ENCODE results near the gene CLMN. TPM values are rescaled to one million over a fixed set of nuclear protein-coding genes. Genes with fewer than 3 reads are reported as not detected.

CLMN gene
- total and polyA plus RNA-seq, 2 experiments from 2014 or later, result 0.11 to 0.53 TPM

DNA sequence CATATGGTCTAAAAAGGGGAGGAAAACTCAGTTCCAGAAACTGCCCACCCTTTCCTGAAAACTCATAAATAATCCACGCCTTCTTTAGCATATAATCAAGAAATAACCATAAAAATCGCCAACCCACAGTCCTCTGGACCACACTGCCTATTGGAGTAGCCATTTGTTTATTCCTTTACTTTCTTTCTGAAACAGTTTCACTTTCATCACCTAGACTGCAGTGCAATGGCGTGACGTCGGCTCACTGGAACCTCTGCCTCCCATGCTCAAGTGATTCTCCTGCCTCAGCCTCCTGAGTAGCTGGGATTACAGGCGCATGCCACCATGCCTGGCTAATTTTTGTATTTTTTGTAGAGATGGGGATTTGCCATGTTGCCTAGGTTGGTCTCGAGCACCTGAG, 44.2 kb downstream of the CLMN start:
- TF ChIP-seq EZH2 (IDR thresholded peaks at IDR 0.05; ENCODE audit: insufficient read depth, poor library complexity, severe bottlenecking) (no peak), EZH2phosphoT487 (IDR thresholded peaks at IDR 0.05; ENCODE audit: insufficient read depth, low read depth) (no peak)
- DNase-seq, result no peak
- no peaks in the 10 kb centered on the region for H3K9me2 ChIP-seq (ENCODE audit: insufficient read depth)
- WGBS, 2 experiments (ENCODE audit: low coverage in 1 of 2, low lambda C conversion rate in 2 of 2, missing lambda C conversion rate in 2 of 2), result 71 to 80% methylated on average over 7 of the region's 7 CpGs
- H3K9ac ChIP-seq, result no peak overlapping the region
- H3K4me3 ChIP-seq, result no peak overlapping the region
- H3K79me2 ChIP-seq (ENCODE audit: insufficient read depth), result no peaks in the 10 kb centered on the region
- H3K27me3 ChIP-seq (replicated peaks; ENCODE audit: insufficient read depth), result no peaks in the 10 kb centered on the region; the same call in 1 of the 2 replicates
- H3K9me3 ChIP-seq (ENCODE audit: low read depth), result no peaks in the 10 kb centered on the region
- no peaks in the 10 kb centered on the region for H3F3A ChIP-seq (ENCODE audit: insufficient read depth)
- H3K27ac ChIP-seq, result no peak overlapping the region
- H3K36me3 ChIP-seq (ENCODE audit: low read depth), result no peaks in the 10 kb centered on the region
- no peak overlapping the region for H3K4me2 ChIP-seq (ENCODE audit: unreplicated experiment)
- no peak overlapping the region for H2AFZ ChIP-seq
- H3K4me1 ChIP-seq (ENCODE audit: insufficient read depth), result no peaks in the 10 kb centered on the region
- in situ Hi-C loops (cut with MboI), result no loop called here
- H4K20me1 ChIP-seq (ENCODE audit: insufficient read depth), result no peaks in the 10 kb centered on the region

DNA sequence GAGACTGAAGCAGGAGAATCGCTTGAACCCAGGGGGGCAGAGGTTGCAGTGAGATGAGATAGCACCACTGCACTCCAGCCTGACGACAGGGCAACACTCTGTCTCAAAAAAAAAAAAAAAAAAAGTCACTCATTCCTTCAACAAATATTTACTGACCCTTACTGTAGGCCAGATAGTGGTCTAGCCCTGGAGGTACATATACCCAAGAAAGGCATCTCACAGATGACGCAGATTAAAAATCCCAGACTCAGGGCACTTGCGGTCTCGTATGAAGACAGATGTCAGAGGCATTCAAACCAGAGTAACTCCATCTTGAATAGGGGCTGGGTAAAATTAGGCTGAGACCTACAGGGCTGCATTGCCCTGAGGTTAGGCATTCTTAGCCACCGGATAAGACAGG, 44.8 kb downstream of the CLMN start:
- TF ChIP-seq EZH2phosphoT487 (IDR thresholded peaks at IDR 0.05; ENCODE audit: insufficient read depth, low read depth) (no peak), EZH2 (IDR thresholded peaks at IDR 0.05; ENCODE audit: insufficient read depth, poor library complexity, severe bottlenecking) (no peak)
- Histone ChIP-seq H3K9me3 (ENCODE audit: low read depth) (no peaks in the 10 kb centered on the region), H3K4me2 (ENCODE audit: unreplicated experiment) (no peak overlapping the region), H3K79me2 (ENCODE audit: insufficient read depth) (no peaks in the 10 kb centered on the region), H3K36me3 (ENCODE audit: low read depth) (no peaks in the 10 kb centered on the region), H3K9ac (no peak overlapping the region), H3K4me3 (no peak overlapping the region), H3F3A (ENCODE audit: insufficient read depth) (no peaks in the 10 kb centered on the region), H3K27me3 (replicated peaks; ENCODE audit: insufficient read depth) (no peaks in the 10 kb centered on the region; the same call in 1 of the 2 replicates), H3K27ac (no peak overlapping the region), H3K9me2 (ENCODE audit: insufficient read depth) (no peaks in the 10 kb centered on the region), H4K20me1 (ENCODE audit: insufficient read depth) (no peaks in the 10 kb centered on the region), H3K4me1 (ENCODE audit: insufficient read depth) (no peaks in the 10 kb centered on the region), H2AFZ (no peak overlapping the region)
- DNase-seq, result no peak
- 76 to 82% methylated on average over 6 of the region's 6 CpGs for WGBS, 2 experiments (ENCODE audit: low coverage in 1 of 2, low lambda C conversion rate in 2 of 2, missing lambda C conversion rate in 2 of 2)
- in situ Hi-C loops (cut with MboI), result no loop called here

DNA sequence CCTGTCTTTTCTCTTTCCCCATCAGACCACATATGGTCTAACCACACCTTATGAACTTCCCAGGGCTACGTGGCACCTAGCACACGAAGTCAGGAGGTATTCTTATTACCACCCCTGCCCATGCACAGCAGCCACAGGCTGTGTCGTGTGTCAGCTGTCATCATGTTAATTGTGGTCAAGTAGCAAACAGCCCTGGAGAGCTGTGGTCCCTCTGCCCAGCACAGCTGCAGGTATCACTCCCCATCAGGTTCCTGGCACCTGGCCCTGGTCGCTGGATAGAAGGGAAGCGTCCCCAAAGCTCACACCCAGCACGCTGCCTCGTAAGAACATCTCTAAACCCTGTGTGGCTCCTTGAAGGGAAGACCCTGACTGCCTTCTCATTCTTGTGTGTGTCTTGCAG, 45.4 kb downstream of the CLMN start:
- Histone ChIP-seq H3F3A (ENCODE audit: insufficient read depth) (no peaks in the 10 kb centered on the region), H3K79me2 (ENCODE audit: insufficient read depth) (no peaks in the 10 kb centered on the region), H3K4me3 (no peak overlapping the region), H2AFZ (no peak overlapping the region), H3K9me2 (ENCODE audit: insufficient read depth) (no peaks in the 10 kb centered on the region), H4K20me1 (ENCODE audit: insufficient read depth) (no peaks in the 10 kb centered on the region), H3K4me2 (ENCODE audit: unreplicated experiment) (no peak overlapping the region), H3K9me3 (ENCODE audit: low read depth) (no peaks in the 10 kb centered on the region), H3K27me3 (replicated peaks; ENCODE audit: insufficient read depth) (no peaks in the 10 kb centered on the region; the same call in 1 of the 2 replicates), H3K27ac (no peak overlapping the region), H3K36me3 (ENCODE audit: low read depth) (no peaks in the 10 kb centered on the region), H3K9ac (no peak overlapping the region), H3K4me1 (ENCODE audit: insufficient read depth) (no peaks in the 10 kb centered on the region)
- WGBS, 2 experiments (ENCODE audit: low coverage in 1 of 2, low lambda C conversion rate in 2 of 2, missing lambda C conversion rate in 2 of 2), result 59 to 63% methylated on average over 7 of the region's 7 CpGs
- no peak for DNase-seq
- in situ Hi-C loops (cut with MboI), result no loop called here
- TF ChIP-seq EZH2 (IDR thresholded peaks at IDR 0.05; ENCODE audit: insufficient read depth, poor library complexity, severe bottlenecking), result no peak
- TF ChIP-seq EZH2phosphoT487 (IDR thresholded peaks at IDR 0.05; ENCODE audit: insufficient read depth, low read depth), result no peak

- H3F3A ChIP-seq (ENCODE audit: insufficient read depth), result no peaks in the 10 kb centered on the region
- no peak overlapping the region for H2AFZ ChIP-seq
- no peaks in the 10 kb centered on the region for H3K79me2 ChIP-seq (ENCODE audit: insufficient read depth)
Measured at GRCh38 chr14:95273001-95273978, 46.4 kb downstream of the CLMN start.

More at GRCh38 chr14:95273001-95273978, 46.4 kb downstream of the CLMN start:
- Histone ChIP-seq H3K4me1 (ENCODE audit: insufficient read depth) (no peaks in the 10 kb centered on the region), H3K9me2 (ENCODE audit: insufficient read depth) (no peaks in the 10 kb centered on the region), H3K27me3 (replicated peaks; ENCODE audit: insufficient read depth) (no peaks in the 10 kb centered on the region; the same call in 1 of the 2 replicates), H3K9me3 (ENCODE audit: low read depth) (no peaks in the 10 kb centered on the region), H3K4me2 (ENCODE audit: unreplicated experiment) (no peak overlapping the region), H4K20me1 (ENCODE audit: insufficient read depth) (no peaks in the 10 kb centered on the region), H3K4me3 (no peak overlapping the region), H3K27ac (no peak overlapping the region), H3K9ac (no peak overlapping the region), H3K36me3 (ENCODE audit: low read depth) (no peaks in the 10 kb centered on the region)
- WGBS, 2 experiments (ENCODE audit: low coverage in 1 of 2, low lambda C conversion rate in 2 of 2, missing lambda C conversion rate in 2 of 2), result 77 to 78% methylated on average over 17 of the region's 17 CpGs
- in situ Hi-C loops (cut with MboI), result no loop called here
- TF ChIP-seq EZH2 (IDR thresholded peaks at IDR 0.05; ENCODE audit: insufficient read depth, poor library complexity, severe bottlenecking) (no peak), EZH2phosphoT487 (IDR thresholded peaks at IDR 0.05; ENCODE audit: insufficient read depth, low read depth) (no peak)
- DNase-seq, result peak; percentile 12

Measured in GM23248 (cell line).